DMS114 treated with DMSO at 0.1 percent for 48 hours (cell line): ENCODE measurements around the gene WRAP53.

Source experiments
- DNase-seq: peaks from one replicate; lab custom pipeline; 2025; ENCODE audit not compliant: unreplicated experiment; lab: John Stamatoyannopoulos, UW

The WRAP53 gene

GRCh38 chr17:7740481-7741001, 52.3 kb downstream of the WRAP53 start:
- DNase-seq = no peak

DNA sequence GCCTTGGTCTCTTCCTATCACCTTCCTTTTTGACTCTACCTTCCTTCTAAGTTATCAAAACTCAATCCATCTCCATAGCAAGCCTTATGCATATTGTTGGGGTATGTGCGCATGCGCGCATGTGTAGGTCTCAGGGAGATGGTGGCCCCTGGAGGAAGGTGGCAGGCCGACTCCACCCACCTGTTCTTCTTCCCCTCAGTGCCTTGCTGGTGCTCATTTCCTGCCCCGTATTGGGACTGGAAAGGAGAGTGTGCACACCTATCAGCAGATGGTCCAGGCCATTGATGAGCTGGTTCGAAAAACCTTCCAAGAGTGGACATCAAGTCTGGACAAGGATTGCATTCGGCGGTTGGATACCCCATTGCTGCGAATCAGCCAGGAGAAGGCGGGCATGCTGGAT, 54.5 kb downstream of the WRAP53 start:
- DNase-seq = no peak

DNA sequence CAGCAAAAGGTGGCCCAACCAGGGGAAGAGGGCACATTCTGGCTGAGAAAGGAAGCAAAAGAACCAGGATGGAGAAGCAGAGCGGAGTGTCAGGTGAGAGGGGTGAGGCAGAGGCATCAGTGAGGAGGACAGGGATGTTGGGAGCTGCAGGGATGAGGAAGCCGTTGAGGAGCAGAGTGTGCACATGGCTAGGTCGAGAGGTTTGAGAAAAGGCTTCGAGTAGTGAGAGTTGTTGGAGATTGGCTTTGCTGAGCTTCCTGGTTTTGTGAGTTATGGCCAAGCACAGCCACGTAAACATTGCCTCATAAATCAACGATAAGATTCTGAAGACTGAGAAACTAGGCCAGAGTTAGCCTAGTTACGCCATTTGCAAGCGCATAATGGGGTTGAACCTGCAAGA, 56.1 kb downstream of the WRAP53 start:
- DNase-seq = no peak

DNA sequence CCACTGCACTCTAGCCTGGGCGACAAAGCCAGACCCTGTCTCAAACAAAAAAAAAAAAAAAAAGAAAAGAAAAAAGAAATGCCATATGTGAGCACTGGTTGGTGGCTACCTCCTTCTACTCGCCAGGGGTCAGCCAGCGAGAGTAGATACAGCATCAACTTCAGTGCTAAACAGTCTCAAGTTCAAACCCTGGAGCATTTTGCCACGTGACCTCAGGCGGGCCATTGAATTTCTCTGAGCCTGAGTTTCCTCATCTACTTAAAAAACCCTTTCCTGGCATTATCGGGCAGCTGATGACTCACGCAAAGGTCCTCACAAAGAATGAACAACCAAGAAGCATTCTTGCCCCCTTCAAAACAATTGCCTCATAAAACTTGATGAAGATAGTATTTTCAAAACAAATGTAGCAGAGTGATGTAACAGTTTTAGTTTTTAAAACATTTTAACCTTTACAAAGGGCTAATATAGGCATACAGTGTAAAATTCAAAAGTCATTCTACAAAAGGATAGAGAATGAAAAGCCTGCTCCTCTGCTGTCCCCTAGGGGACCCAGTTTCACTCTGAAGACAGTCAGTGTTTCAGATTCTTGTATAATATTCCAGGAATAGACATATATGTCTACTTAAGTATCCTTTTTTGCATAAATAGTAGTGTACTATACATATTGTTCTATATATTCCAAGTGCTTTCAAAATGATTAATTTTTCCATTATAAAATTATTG, 57.6 kb downstream of the WRAP53 start:
- no peak for DNase-seq

- DNase-seq = no peak
Measured at GRCh38 chr17:7747635-7748071, 59.4 kb downstream of the WRAP53 start.

GRCh38 chr17:7748076-7748775, 59.9 kb downstream of the WRAP53 start:
- no peak for DNase-seq

DNA sequence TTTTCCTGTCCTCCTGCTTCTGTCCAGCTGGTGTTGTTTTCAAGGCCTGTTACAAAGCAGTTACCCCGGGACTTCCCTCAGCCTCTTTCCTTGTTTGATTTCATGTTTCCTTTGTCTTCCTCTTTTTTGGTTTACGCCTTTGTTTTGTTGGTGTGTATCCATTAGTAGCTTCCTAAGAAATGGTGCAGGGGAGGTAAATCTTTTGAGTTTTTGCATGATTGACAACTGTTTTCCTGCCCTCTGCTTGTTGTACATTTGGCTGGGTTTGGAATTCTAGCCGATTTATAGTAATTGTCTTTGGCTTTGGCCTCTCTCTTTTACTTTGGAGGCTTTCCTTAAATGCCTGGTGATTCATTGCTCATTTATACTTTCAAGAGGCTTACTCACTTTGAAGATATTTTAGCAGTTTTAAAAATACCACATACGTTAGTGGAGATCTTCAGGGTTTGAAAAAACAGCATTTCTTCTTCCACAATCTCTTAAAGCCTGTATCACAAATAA, 62.1 kb downstream of the WRAP53 start:
- DNase-seq = no peak
